ENCODE data around the gene WBP2. TPM values are rescaled to one million over a fixed set of nuclear protein-coding genes. Genes with fewer than 3 reads are reported as not detected.

The WBP2 gene
- total RNA-seq, 2 experiments from 2014 or later = 98.5 to 114 TPM

- Mint-ChIP-seq H3K4me3 (peak overlapping the region; percentile 20), H3K36me3 (ENCODE audit: low read depth) (peaks cover 66% of the 10 kb centered on the region), H3K4me1 (ENCODE audit: low read depth) (peaks cover 19% of the 10 kb centered on the region), H3K27me3 (no peaks in the 10 kb centered on the region), H3K9me3 (no peaks in the 10 kb centered on the region), H3K27ac (no peak overlapping the region)
- no peak for DNase-seq
- H3K27ac ChIP-seq (ENCODE audit: low read depth in 1 of 2, low read length in 2 of 2) = no peak overlapping the region
- H3K4me3 ChIP-seq (ENCODE audit: low read length) = no peak overlapping the region
- ChIA-PET CTCF (interaction anchor here (0.7 kb wide), 1 partner anchor 65 kb away, joined by 3 read pairs; no protein-coding TSS in a partner anchor), POLR2A (interaction anchor here (0.6 to 2.4 kb wide), 3 partner anchors 18 to 895 kb away, joined by 3 to 6 read pairs (median 3); partner anchors contain the start of genes UNK and WBP2)
- intact Hi-C loops (cut with DNase I, micrococcal nuclease) = no loop called here
- no peaks in the 10 kb centered on the region for H3K9me3 ChIP-seq (ENCODE audit: control insufficient read depth in 1 of 2, insufficient read depth in 1 of 2, low read length in 2 of 2)
- H3K4me1 ChIP-seq (ENCODE audit: insufficient read depth, low read length) = peaks cover 65% of the 10 kb centered on the region
- no peak for ATAC-seq (ENCODE audit: poor library complexity)
- no peak for TF ChIP-seq CTCF (IDR thresholded peaks at IDR 0.05)
- H3K36me3 ChIP-seq (ENCODE audit: insufficient read depth, low read length) = peaks cover 76% of the 10 kb centered on the region
- no peaks in the 10 kb centered on the region for H3K27me3 ChIP-seq (ENCODE audit: control insufficient read depth in 1 of 2, insufficient read depth in 2 of 2, low read length in 2 of 2)
These were observed 17.2 kb downstream of the WBP2 start for GRCh38 chr17:75837899-75838298.

GRCh38 chr17:75836605-75837004 lies 18.5 kb downstream of the WBP2 start:
- intact Hi-C loops (cut with DNase I, micrococcal nuclease) = no loop called here
- Histone ChIP-seq H3K27ac (ENCODE audit: low read depth in 1 of 2, low read length in 2 of 2) (no peak overlapping the region), H3K4me1 (ENCODE audit: insufficient read depth, low read length) (peaks cover 66% of the 10 kb centered on the region), H3K36me3 (ENCODE audit: insufficient read depth, low read length) (peaks cover 69% of the 10 kb centered on the region), H3K4me3 (ENCODE audit: low read length) (no peak overlapping the region), H3K27me3 (ENCODE audit: control insufficient read depth in 1 of 2, insufficient read depth in 2 of 2, low read length in 2 of 2) (no peaks in the 10 kb centered on the region), H3K9me3 (ENCODE audit: control insufficient read depth in 1 of 2, insufficient read depth in 1 of 2, low read length in 2 of 2) (no peaks in the 10 kb centered on the region)
- ChIA-PET CTCF (no interaction called here), POLR2A (no interaction called here)
- DNase-seq (no peak), ATAC-seq (ENCODE audit: poor library complexity) (no peak)
- Mint-ChIP-seq H3K9me3 (no peaks in the 10 kb centered on the region), H3K36me3 (ENCODE audit: low read depth) (peaks cover 71% of the 10 kb centered on the region), H3K4me3 (no peak overlapping the region), H3K27me3 (no peaks in the 10 kb centered on the region), H3K4me1 (ENCODE audit: low read depth) (peaks cover 30% of the 10 kb centered on the region), H3K27ac (no peak overlapping the region)
- no peak for TF ChIP-seq CTCF (IDR thresholded peaks at IDR 0.05)

GRCh38 chr17:75835654-75835987 lies 19.5 kb downstream of the WBP2 start:
- Mint-ChIP-seq H3K27ac (no peak overlapping the region), H3K36me3 (ENCODE audit: low read depth) (peaks cover 68% of the 10 kb centered on the region), H3K4me3 (no peak overlapping the region), H3K27me3 (no peaks in the 10 kb centered on the region), H3K4me1 (ENCODE audit: low read depth) (peaks cover 30% of the 10 kb centered on the region), H3K9me3 (no peaks in the 10 kb centered on the region)
- peak overlapping the region in 1 of 2 donors; percentile 75 for H3K27ac ChIP-seq (ENCODE audit: low read depth in 1 of 2, low read length in 2 of 2)
- CTCF ChIA-PET = no interaction called here
- ATAC-seq (ENCODE audit: poor library complexity) (no peak), DNase-seq (no peak)
- H3K4me3 ChIP-seq (ENCODE audit: low read length) = no peak overlapping the region
- no peaks in the 10 kb centered on the region for H3K9me3 ChIP-seq (ENCODE audit: control insufficient read depth in 1 of 2, insufficient read depth in 1 of 2, low read length in 2 of 2)
- no peaks in the 10 kb centered on the region for H3K27me3 ChIP-seq (ENCODE audit: control insufficient read depth in 1 of 2, insufficient read depth in 2 of 2, low read length in 2 of 2)
- POLR2A ChIA-PET = interaction anchor here (1.6 kb wide), 1 partner anchor 9 kb away, joined by 4 read pairs; no protein-coding TSS in a partner anchor
- intact Hi-C loops (cut with DNase I, micrococcal nuclease) = no loop called here
- peaks cover 73% of the 10 kb centered on the region for H3K36me3 ChIP-seq (ENCODE audit: insufficient read depth, low read length)
- peaks cover 66% of the 10 kb centered on the region for H3K4me1 ChIP-seq (ENCODE audit: insufficient read depth, low read length)
- no peak for TF ChIP-seq CTCF (IDR thresholded peaks at IDR 0.05)

Data from CD4-positive, alpha-beta T cell (primary cell).